ENCODE data around the gene S100A1. TPM values are rescaled to one million over a fixed set of nuclear protein-coding genes. Genes with fewer than 3 reads are reported as not detected.

S100A1 gene
- total RNA-seq (2016; rRNA removed; fragmentation: Illumina TruSeq; extraction: Trizol), result 120 and 151 TPM in 2 replicates
- 28.0 and 35.5 TPM in 2 replicates for total RNA-seq (2016; cell fraction: cytosol; rRNA removed; fragmentation: Illumina TruSeq; extraction: Trizol; ENCODE audit: low read depth)
- 119 and 133 TPM in 2 replicates for total RNA-seq (2016; cell fraction: insoluble cytoplasmic fraction; rRNA removed; fragmentation: Illumina TruSeq; extraction: Trizol)
- total RNA-seq (2016; cell fraction: membrane; rRNA removed; fragmentation: Illumina TruSeq; extraction: Trizol), result 48.1 and 56.1 TPM in 2 replicates
- total RNA-seq (2016; cell fraction: nucleus; rRNA removed; fragmentation: Illumina TruSeq; extraction: Trizol), result 54.6 and 59.6 TPM in 2 replicates
- 238 and 251 TPM in 2 replicates for polyA plus RNA-seq (2011; rRNA removed)
- polyA plus RNA-seq (2011; cell fraction: cytosol; rRNA removed), result 339 and 395 TPM in 2 replicates
- polyA plus RNA-seq (2011; cell fraction: nucleus; rRNA removed), result 68.2 and 87.5 TPM in 2 replicates
- polyA plus RNA-seq (2012), result 109 and 178 TPM in 2 replicates
- polyA plus RNA-seq (2016; cell fraction: cytosol; fragmentation: Illumina TruSeq; extraction: Trizol; ENCODE audit: low read depth), result 100 and 132 TPM in 2 replicates
- 381 and 401 TPM in 2 replicates for polyA plus RNA-seq (2016; cell fraction: insoluble cytoplasmic fraction; fragmentation: Illumina TruSeq; extraction: Trizol; ENCODE audit: low read depth)
- 143 and 156 TPM in 2 replicates for polyA plus RNA-seq (2016; cell fraction: membrane; fragmentation: Illumina TruSeq; extraction: Trizol; ENCODE audit: low read depth)
- 222 and 236 TPM in 2 replicates for polyA plus RNA-seq (2016; cell fraction: nucleus; fragmentation: Illumina TruSeq; extraction: Trizol; ENCODE audit: insufficient read depth, low read depth)
- polyA minus RNA-seq (2011; rRNA and poly(A)+ RNA removed; ENCODE audit: low replicate concordance), result 3.5 and 272 TPM in 2 replicates
- 102 and 128 TPM in 2 replicates for polyA minus RNA-seq (2011; cell fraction: cytosol; rRNA and poly(A)+ RNA removed)
- 35.0 and 41.2 TPM in 2 replicates for polyA minus RNA-seq (2011; cell fraction: nucleus; rRNA and poly(A)+ RNA removed)
- Bru-seq, nascent RNA, result percentile 83 among the genes with signal in this experiment
- percentile 81 among the genes with signal in this experiment for BruChase-seq, experiment 1, labeled RNA remaining after a 6-hour chase
- percentile 80 among the genes with signal in this experiment for BruChase-seq, experiment 2, labeled RNA remaining after a 2-hour chase
- long read RNA-seq, experiment 1, transcript S100A1-201 (3 exons, 594 nt), result major isoform, 5 of 5 reads
- long read RNA-seq, experiment 1, partial matches to known transcripts, result 0 of 5 reads
- long read RNA-seq, experiment 1, other reads (novel, unspliced or antisense), result 0 of 5 reads
- long read RNA-seq, experiment 2, transcript S100A1-202 (3 exons, 522 nt), result minor isoform, 20 of 248 reads
- long read RNA-seq, experiment 2, transcript S100A1-201 (3 exons, 594 nt), result major isoform, 208 of 248 reads
- long read RNA-seq, experiment 2, transcript S100A1-205 (2 exons, 2,621 nt), result minor isoform, 13 of 248 reads
- long read RNA-seq, experiment 2, partial matches to known transcripts, result 1 of 248 reads
- long read RNA-seq, experiment 2, other reads (novel, unspliced or antisense), result 6 of 248 reads

GRCh38 chr1:153627715-153628626 lies at the start of gene S100A1:
Gene S100A1 (plus strand): TSS chr1:153628434. CDS start chr1:153630522, 2,088 bp downstream.
- H2AFZ ChIP-seq (ENCODE audit: low read length), result peak within 1 kb of the TSS; percentile 63
- H3K9me3 ChIP-seq (ENCODE audit: low read length), result no peaks in the 10 kb centered on the region
- H3K4me2 ChIP-seq (ENCODE audit: low read depth, low read length), result peak within 1 kb of the TSS; percentile 91
- FAIRE-seq (no peak), DNase-seq (ENCODE audit: low spot score) (peak; percentile 72), ATAC-seq (peak; percentile 68)
- no peaks in the 10 kb centered on the region for H3K27me3 ChIP-seq (ENCODE audit: control insufficient read depth in 1 of 2, insufficient read depth in 2 of 2, low read length in 2 of 2)
- POLR2A ChIA-PET, result interaction anchor here (0.6 to 15.2 kb wide), 30 partner anchors 9 to 359 kb away, joined by 3 to 390 read pairs (median 6); partner anchors contain the start of genes INTS3, S100A14, S100A16 and S100A6
- H3K4me3 ChIP-seq (replicated peaks in 1 of 3; ENCODE audit: insufficient read depth in 1 of 3, low read depth in 2 of 3, low read length in 3 of 3), result peak within 1 kb of the TSS; percentile 72 to 84 (median 74)
- H3K27ac ChIP-seq (ENCODE audit: extremely low read length, insufficient read depth, low read length), result peak within 1 kb of the TSS; percentile 87
- WGBS (ENCODE audit: low lambda C conversion rate), result 4% methylated on average over 8 of the region's 10 CpGs
- intact Hi-C loops (cut with micrococcal nuclease; ENCODE audit: unreplicated experiment) (loop anchor here (1.0 to 5.0 kb wide), 3 partner anchors 19 to 116 kb away; no protein-coding TSS in a partner anchor), in situ Hi-C loops (cut with HindIII; ENCODE audit: extremely low pct_ligation_motif_present, low pct_unique_long_range_greater_than_20kb) (loop anchor here (5.0 kb wide), 2 partner anchors 56 to 121 kb away; no protein-coding TSS in a partner anchor)
- H4K20me1 ChIP-seq (ENCODE audit: insufficient read depth, low read length), result no peaks in the 10 kb centered on the region
- peak within 1 kb of the TSS; percentile 78 for H3K9ac ChIP-seq (ENCODE audit: insufficient read depth, low read depth, low read length)
- no TSS peak for BruUV-seq (replicated peaks)
- H3K36me3 ChIP-seq (replicated peaks in 1 of 2; ENCODE audit: control insufficient read depth in 1 of 2, insufficient read depth in 2 of 2, low read length in 2 of 2), result peaks cover 0 to 2% of the 10 kb centered on the region in 2 experiments; a peak in 2 of 5 replicates
- H3K4me1 ChIP-seq (ENCODE audit: insufficient read depth, low read length), result peaks cover 63% of the 10 kb centered on the region
- peaks cover 34% of the 10 kb centered on the region for H3K79me2 ChIP-seq (ENCODE audit: insufficient read depth, low read length)
- CTCF ChIA-PET (ENCODE audit: low intra/inter-chr PET ratio, low total read pairs), result interaction anchor here (1.4 to 2.0 kb wide), 3 partner anchors 55 to 118 kb away, joined by 5 to 18 read pairs (median 7); no protein-coding TSS in a partner anchor
- TF ChIP-seq RBFOX2 (IDR thresholded peaks at IDR 0.05; ENCODE audit: low read depth, low read length) (peak; percentile 64), GLI4 (CRISPR knock-in tag; IDR thresholded peaks at IDR 0.05; ENCODE audit: borderline replicate concordance) (no peak), TSC22D2 (CRISPR knock-in tag; IDR thresholded peaks at IDR 0.05; ENCODE audit: borderline replicate concordance) (peak; percentile 17; the same call in 1 of the 2 replicates), ONECUT2 (CRISPR knock-in tag; IDR thresholded peaks at IDR 0.05) (no peak), ZBTB42 (CRISPR knock-in tag; IDR thresholded peaks at IDR 0.05) (0 out of 2 replicates have a peak, but pooled peaks have one; percentile 12), HDAC1 (CRISPR knock-in tag; IDR thresholded peaks at IDR 0.05) (peak; percentile 57), CBX1 (IDR thresholded peaks at IDR 0.05; ENCODE audit: low read depth) (no peak), REST (IDR thresholded peaks at IDR 0.05; ENCODE audit: borderline replicate concordance in 1 of 2, low read depth in 1 of 2, low read length in 2 of 2) (0 out of 4 replicates have a peak, but pooled peaks of 1 of the 2 experiments have one; percentile 28), RARA (CRISPR knock-in tag; IDR thresholded peaks at IDR 0.05) (peak; percentile 9; the same call in 1 of the 2 replicates), ZNF784 (CRISPR knock-in tag; IDR thresholded peaks at IDR 0.05; ENCODE audit: borderline replicate concordance) (peak; percentile 62; the same call in 1 of the 2 replicates)
